Measurements from ENCODE around the gene TREML2. TPM values are rescaled to one million over a fixed set of nuclear protein-coding genes. Genes with fewer than 3 reads are reported as not detected.

TREML2 gene
- polyA plus RNA-seq, 1 of the 3 experiments (the other 2 are of a cell fraction) = not detected

DNA sequence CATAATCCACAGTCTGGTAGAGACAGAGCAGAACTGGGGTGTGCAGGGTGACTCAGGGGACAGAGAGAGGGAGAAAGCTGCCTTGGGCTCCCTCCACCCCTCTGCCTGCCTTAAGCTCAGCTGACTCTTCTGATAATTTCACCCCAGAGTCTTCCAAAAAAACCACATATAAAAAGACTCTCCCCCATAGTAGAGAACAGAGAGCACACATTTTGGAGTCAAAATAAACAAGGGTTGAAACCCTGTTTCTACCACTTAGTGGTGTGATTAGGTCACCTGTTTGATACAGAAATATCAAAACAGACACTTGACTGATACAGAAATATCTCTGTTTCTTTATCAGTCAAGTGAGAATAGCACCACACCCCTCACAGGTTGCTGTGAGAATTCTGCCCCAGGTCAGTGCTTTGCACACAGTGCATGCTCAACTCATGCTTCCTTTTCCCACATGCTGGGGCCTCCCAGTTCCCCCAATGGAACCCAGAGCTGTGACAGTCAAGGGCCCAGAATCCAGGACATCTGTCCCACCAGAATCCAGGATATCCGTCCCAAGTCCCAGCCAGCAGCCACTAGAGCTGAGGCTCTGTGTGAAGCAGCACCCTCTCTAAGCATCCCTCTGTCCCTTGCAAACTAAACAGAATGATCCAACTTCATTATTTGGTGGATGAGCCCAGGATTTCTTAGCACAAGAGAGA is 1.2 kb downstream of the TREML2 start:
- H3K27ac ChIP-seq (ENCODE audit: low read depth in 2 of 2, low read length in 1 of 2) = no peak overlapping the region
- H3K79me2 ChIP-seq (ENCODE audit: insufficient read depth) = no peaks in the 10 kb centered on the region
- WGBS (ENCODE audit: low lambda C conversion rate) = 17% methylated on average over 1 of the region's 1 CpG
- no peaks in the 10 kb centered on the region for H3K4me1 ChIP-seq (ENCODE audit: control insufficient read depth in 1 of 2, insufficient read depth in 2 of 2, low read depth in 1 of 2, low read length in 1 of 2)
- H4K20me1 ChIP-seq (ENCODE audit: insufficient read depth) = no peaks in the 10 kb centered on the region
- ChIA-PET POLR2A (no interaction called here), CTCF (no interaction called here)
- H3K9ac ChIP-seq = no peak overlapping the region
- H3F3A ChIP-seq (replicated peaks; ENCODE audit: insufficient read depth) = no peaks in the 10 kb centered on the region
- no peak for DNase-seq
- no peak overlapping the region for H3K4me2 ChIP-seq
- no peaks in the 10 kb centered on the region for H3K36me3 ChIP-seq (replicated peaks in 1 of 2; ENCODE audit: control insufficient read depth in 1 of 2, insufficient read depth in 2 of 2, low read length in 1 of 2)
- TF ChIP-seq TEAD4 (IDR thresholded peaks at IDR 0.05; ENCODE audit: borderline replicate concordance, insufficient read depth) = no peak
- TF ChIP-seq NFIC (IDR thresholded peaks at IDR 0.05; ENCODE audit: borderline replicate concordance) = no peak
- TF ChIP-seq, protein P1, sequence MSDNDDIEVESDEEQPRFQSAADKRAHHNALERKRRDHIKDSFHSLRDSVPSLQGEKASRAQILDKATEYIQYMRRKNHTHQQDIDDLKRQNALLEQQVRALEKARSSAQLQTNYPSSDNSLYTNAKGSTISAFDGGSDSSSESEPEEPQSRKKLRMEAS (IDR thresholded peaks at IDR 0.05; ENCODE audit: low read depth) = no peak
- TF ChIP-seq FOSL2 (IDR thresholded peaks at IDR 0.05; ENCODE audit: borderline replicate concordance, low read depth) = no peak
- TF ChIP-seq JUND (IDR thresholded peaks at IDR 0.05) = no peak
- no peak for TF ChIP-seq TCF12 (IDR thresholded peaks at IDR 0.05)
- no peak for TF ChIP-seq RCOR1 (IDR thresholded peaks at IDR 0.05; ENCODE audit: low read length)
- no peak for TF ChIP-seq GATA2 (CRISPR knock-in tag; IDR thresholded peaks at IDR 0.05)
- TF ChIP-seq CHD2 (IDR thresholded peaks at IDR 0.05; ENCODE audit: low read length, partially characterized antibody) = no peak
- no peak for TF ChIP-seq NRF1 (IDR thresholded peaks at IDR 0.05; ENCODE audit: low read depth, low read length)
- TF ChIP-seq, protein P2, sequence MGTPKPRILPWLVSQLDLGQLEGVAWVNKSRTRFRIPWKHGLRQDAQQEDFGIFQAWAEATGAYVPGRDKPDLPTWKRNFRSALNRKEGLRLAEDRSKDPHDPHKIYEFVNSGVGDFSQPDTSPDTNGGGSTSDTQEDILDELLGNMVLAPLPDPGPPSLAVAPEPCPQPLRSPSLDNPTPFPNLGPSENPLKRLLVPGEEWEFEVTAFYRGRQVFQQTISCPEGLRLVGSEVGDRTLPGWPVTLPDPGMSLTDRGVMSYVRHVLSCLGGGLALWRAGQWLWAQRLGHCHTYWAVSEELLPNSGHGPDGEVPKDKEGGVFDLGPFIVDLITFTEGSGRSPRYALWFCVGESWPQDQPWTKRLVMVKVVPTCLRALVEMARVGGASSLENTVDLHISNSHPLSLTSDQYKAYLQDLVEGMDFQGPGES (IDR thresholded peaks at IDR 0.05; ENCODE audit: low read depth, low read length) = no peak
- no peak overlapping the region for H2AFZ ChIP-seq (ENCODE audit: low read depth)
- H3K9me3 ChIP-seq = no peaks in the 10 kb centered on the region
- no peaks in the 10 kb centered on the region for H3K9me2 ChIP-seq
- H3K27me3 ChIP-seq (ENCODE audit: insufficient read depth) = peaks cover 20% of the 10 kb centered on the region; the same call in 1 of the 2 replicates
- H3K4me3 ChIP-seq (ENCODE audit: low read depth in 2 of 2, low read length in 1 of 2) = no peak overlapping the region

DNA sequence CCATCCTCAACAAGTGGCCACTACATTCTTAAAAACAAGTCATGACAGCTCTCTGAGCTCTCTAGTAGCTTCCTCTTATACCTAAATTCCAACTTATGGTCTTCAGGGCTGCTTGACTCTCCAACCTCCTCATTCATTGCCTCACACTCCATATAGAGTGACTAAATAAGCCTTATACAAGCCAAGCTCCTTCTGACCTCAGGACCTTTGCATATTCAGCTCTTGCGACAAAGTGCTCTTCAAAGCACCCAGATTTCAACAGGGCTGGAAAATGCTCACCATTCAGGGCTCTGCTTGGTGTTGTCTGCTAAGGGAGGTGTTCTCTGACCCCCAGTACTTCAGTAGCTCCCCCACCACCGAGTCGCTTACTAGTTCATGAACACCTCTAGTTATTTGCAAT is 3.7 kb downstream of the TREML2 start:
- POLR2A ChIA-PET = no interaction called here
- Histone ChIP-seq H3K4me3 (ENCODE audit: low read depth in 2 of 2, low read length in 1 of 2) (0 out of 4 replicates have a peak overlapping the region, but pooled peaks of 1 of the 2 experiments have one; percentile 6), H3K4me1 (ENCODE audit: control insufficient read depth in 1 of 2, insufficient read depth in 2 of 2, low read depth in 1 of 2, low read length in 1 of 2) (no peaks in the 10 kb centered on the region), H3K9ac (no peak overlapping the region), H3K27ac (ENCODE audit: low read depth in 2 of 2, low read length in 1 of 2) (no peak overlapping the region), H3K27me3 (ENCODE audit: insufficient read depth) (peaks cover 36% of the 10 kb centered on the region; the same call in 1 of the 2 replicates), H3K79me2 (ENCODE audit: insufficient read depth) (no peaks in the 10 kb centered on the region), H2AFZ (ENCODE audit: low read depth) (no peak overlapping the region), H3K9me3 (no peaks in the 10 kb centered on the region), H3K4me2 (no peak overlapping the region), H3F3A (replicated peaks; ENCODE audit: insufficient read depth) (no peaks in the 10 kb centered on the region), H3K9me2 (no peaks in the 10 kb centered on the region), H4K20me1 (ENCODE audit: insufficient read depth) (no peaks in the 10 kb centered on the region), H3K36me3 (replicated peaks in 1 of 2; ENCODE audit: control insufficient read depth in 1 of 2, insufficient read depth in 2 of 2, low read length in 1 of 2) (no peaks in the 10 kb centered on the region)
- WGBS (ENCODE audit: low lambda C conversion rate) = 22% methylated on average over 3 of the region's 3 CpGs
- no peak for TF ChIP-seq EZH2phosphoT487 (IDR thresholded peaks at IDR 0.05; ENCODE audit: borderline replicate concordance, low read depth)
- no peak for TF ChIP-seq FOXM1 (IDR thresholded peaks at IDR 0.05; ENCODE audit: low read depth)
- TF ChIP-seq, protein P3, sequence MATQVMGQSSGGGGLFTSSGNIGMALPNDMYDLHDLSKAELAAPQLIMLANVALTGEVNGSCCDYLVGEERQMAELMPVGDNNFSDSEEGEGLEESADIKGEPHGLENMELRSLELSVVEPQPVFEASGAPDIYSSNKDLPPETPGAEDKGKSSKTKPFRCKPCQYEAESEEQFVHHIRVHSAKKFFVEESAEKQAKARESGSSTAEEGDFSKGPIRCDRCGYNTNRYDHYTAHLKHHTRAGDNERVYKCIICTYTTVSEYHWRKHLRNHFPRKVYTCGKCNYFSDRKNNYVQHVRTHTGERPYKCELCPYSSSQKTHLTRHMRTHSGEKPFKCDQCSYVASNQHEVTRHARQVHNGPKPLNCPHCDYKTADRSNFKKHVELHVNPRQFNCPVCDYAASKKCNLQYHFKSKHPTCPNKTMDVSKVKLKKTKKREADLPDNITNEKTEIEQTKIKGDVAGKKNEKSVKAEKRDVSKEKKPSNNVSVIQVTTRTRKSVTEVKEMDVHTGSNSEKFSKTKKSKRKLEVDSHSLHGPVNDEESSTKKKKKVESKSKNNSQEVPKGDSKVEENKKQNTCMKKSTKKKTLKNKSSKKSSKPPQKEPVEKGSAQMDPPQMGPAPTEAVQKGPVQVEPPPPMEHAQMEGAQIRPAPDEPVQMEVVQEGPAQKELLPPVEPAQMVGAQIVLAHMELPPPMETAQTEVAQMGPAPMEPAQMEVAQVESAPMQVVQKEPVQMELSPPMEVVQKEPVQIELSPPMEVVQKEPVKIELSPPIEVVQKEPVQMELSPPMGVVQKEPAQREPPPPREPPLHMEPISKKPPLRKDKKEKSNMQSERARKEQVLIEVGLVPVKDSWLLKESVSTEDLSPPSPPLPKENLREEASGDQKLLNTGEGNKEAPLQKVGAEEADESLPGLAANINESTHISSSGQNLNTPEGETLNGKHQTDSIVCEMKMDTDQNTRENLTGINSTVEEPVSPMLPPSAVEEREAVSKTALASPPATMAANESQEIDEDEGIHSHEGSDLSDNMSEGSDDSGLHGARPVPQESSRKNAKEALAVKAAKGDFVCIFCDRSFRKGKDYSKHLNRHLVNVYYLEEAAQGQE (IDR thresholded peaks at IDR 0.05; ENCODE audit: low read depth, low read length) = no peak
- TF ChIP-seq TEAD4 (IDR thresholded peaks at IDR 0.05; ENCODE audit: borderline replicate concordance, insufficient read depth) = no peak
- no peak for TF ChIP-seq TAF1 (IDR thresholded peaks at IDR 0.05; ENCODE audit: borderline replicate concordance, low read depth, low read length)
- TF ChIP-seq JUND (IDR thresholded peaks at IDR 0.05) = no peak
- TF ChIP-seq, protein P2 (IDR thresholded peaks at IDR 0.05; ENCODE audit: low read depth, low read length) = no peak
- TF ChIP-seq, protein P4, sequence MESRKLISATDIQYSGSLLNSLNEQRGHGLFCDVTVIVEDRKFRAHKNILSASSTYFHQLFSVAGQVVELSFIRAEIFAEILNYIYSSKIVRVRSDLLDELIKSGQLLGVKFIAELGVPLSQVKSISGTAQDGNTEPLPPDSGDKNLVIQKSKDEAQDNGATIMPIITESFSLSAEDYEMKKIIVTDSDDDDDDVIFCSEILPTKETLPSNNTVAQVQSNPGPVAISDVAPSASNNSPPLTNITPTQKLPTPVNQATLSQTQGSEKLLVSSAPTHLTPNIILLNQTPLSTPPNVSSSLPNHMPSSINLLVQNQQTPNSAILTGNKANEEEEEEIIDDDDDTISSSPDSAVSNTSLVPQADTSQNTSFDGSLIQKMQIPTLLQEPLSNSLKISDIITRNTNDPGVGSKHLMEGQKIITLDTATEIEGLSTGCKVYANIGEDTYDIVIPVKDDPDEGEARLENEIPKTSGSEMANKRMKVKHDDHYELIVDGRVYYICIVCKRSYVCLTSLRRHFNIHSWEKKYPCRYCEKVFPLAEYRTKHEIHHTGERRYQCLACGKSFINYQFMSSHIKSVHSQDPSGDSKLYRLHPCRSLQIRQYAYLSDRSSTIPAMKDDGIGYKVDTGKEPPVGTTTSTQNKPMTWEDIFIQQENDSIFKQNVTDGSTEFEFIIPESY (IDR thresholded peaks at IDR 0.05; ENCODE audit: borderline replicate concordance, low read depth) = no peak
- no peak for TF ChIP-seq RAD21 (IDR thresholded peaks at IDR 0.05; ENCODE audit: low read length)
- no peak for TF ChIP-seq SIN3A (IDR thresholded peaks at IDR 0.05; ENCODE audit: borderline replicate concordance, low read depth, low read length)
- CTCF ChIA-PET = interaction anchor here (1.2 to 1.5 kb wide), 2 partner anchors 15 to 110 kb away, joined by 3 to 5 read pairs; no protein-coding TSS in a partner anchor
- no peak for DNase-seq
